IMR-90 (cell line): ENCODE measurements around the gene ZNF813. TPM values are rescaled to one million over a fixed set of nuclear protein-coding genes. Genes with fewer than 3 reads are reported as not detected.
A peak's percentile ranks its signal among the peaks of the same experiment; 100 is the strongest.
"Not testable (repeated sequence)": the region's sequence is repeated elsewhere in the genome, so short reads cannot be mapped to it uniquely, and the experiment has no call there.

Source experiments
- ATAC-seq: fragments of 200-7000 bp; cut with Tn5 transposase; 2 replicates; pipeline ENCODE4 v1.9.1; 2020; ENCODE audit warnings: low read depth, mild to moderate bottlenecking, moderate library complexity
- BruUV-seq: library from RNA; stranded (reverse); fragments of 400-500 nt; replicated peaks from 2 replicates; lab custom pipeline; 2021; lab: Mats Ljungman, UMichigan
- CTCF ChIA-PET: fragments of 300-600 bp; formaldehyde crosslinking; extraction: SDS; loops from one replicate; lab custom pipeline; 2021; ENCODE audit warnings: antibody characterized with exemption; lab: Yijun Ruan, JAX
- POLR2A ChIA-PET: fragments of 300-600 bp; sonication (Branson Sonifier 250); formaldehyde crosslinking; loops from one replicate; lab custom pipeline; 2022; ENCODE audit warnings: antibody characterized with exemption; ENCODE audit not compliant: unreplicated experiment; lab: Charles Lee
- DNase-seq: peaks from one replicate; pipeline ENCODE4 v3.0.0; 2013
- H2AFZ ChIP-seq: replicated peaks from 2 replicates; pipeline ENCODE3; 2013; ENCODE audit warnings: low read length, mild to moderate bottlenecking; ENCODE audit not compliant: poor library complexity
- H2AK5ac ChIP-seq: 2 replicates; pipeline ENCODE4 v1.6.1; 2013; ENCODE audit warnings: low read depth, low read length, inconsistent platforms
- H2AK9ac ChIP-seq: replicated peaks from 2 replicates; pipeline ENCODE3; 2013; ENCODE audit warnings: mild to moderate bottlenecking, low read depth, low read length, moderate library complexity; ENCODE audit not compliant: poor library complexity
- H2BK120ac ChIP-seq: 2 replicates; pipeline ENCODE4 v1.6.1; 2013; ENCODE audit warnings: low read depth, low read length, inconsistent platforms
- H2BK15ac ChIP-seq: 3 replicates; pipeline ENCODE4 v1.6.1; 2013; ENCODE audit warnings: low read depth, low read length, inconsistent platforms
- H2BK20ac ChIP-seq: 2 replicates; pipeline ENCODE4 v1.6.1; 2013; ENCODE audit warnings: low read depth, mild to moderate bottlenecking, inconsistent platforms, low read length, moderate library complexity
- H2BK5ac ChIP-seq: 2 replicates; pipeline ENCODE4 v1.6.1; 2013; ENCODE audit warnings: mild to moderate bottlenecking, low read depth, low read length, inconsistent platforms; ENCODE audit not compliant: poor library complexity, severe bottlenecking
- H3K14ac ChIP-seq: replicated peaks from 2 replicates; pipeline ENCODE4 v1.6.1; 2013; ENCODE audit warnings: low read depth, low read length, inconsistent platforms
- H3K18ac ChIP-seq: 2 replicates; pipeline ENCODE4 v1.6.1; 2013; ENCODE audit warnings: low read depth, low read length, control low read depth
- H3K23ac ChIP-seq: 2 replicates; pipeline ENCODE4 v1.6.1; 2013; ENCODE audit warnings: low read depth, low read length, inconsistent platforms
- H3K27ac ChIP-seq: 2 replicates; pipeline ENCODE4 v1.5.1; 2013; ENCODE audit warnings: mild to moderate bottlenecking, control low read depth, low read length; ENCODE audit not compliant: insufficient read depth
- H3K27me3 ChIP-seq: 2 replicates; pipeline ENCODE4 v1.6.1; 2013; ENCODE audit warnings: low read length; ENCODE audit not compliant: control insufficient read depth, insufficient read depth
- H3K36me3 ChIP-seq: 2 replicates; pipeline ENCODE4 v1.6.1; 2013; ENCODE audit warnings: low read length, mixed read lengths; ENCODE audit not compliant: control insufficient read depth, insufficient read depth
- H3K4ac ChIP-seq: 2 replicates; pipeline ENCODE4 v1.6.1; 2013; ENCODE audit warnings: low read depth, low read length, inconsistent platforms
- H3K4me1 ChIP-seq: 2 replicates; pipeline ENCODE4 v1.6.1; 2013; ENCODE audit warnings: low read length, mixed read lengths; ENCODE audit not compliant: control insufficient read depth, insufficient read depth
- H3K4me2 ChIP-seq: 2 replicates; pipeline ENCODE4 v1.6.1; 2013; ENCODE audit warnings: low read depth, mild to moderate bottlenecking, control low read depth, low read length, moderate library complexity
- H3K4me3 ChIP-seq: 2 replicates; pipeline ENCODE4 v1.5.1; 2013; ENCODE audit warnings: low read depth, mild to moderate bottlenecking, control low read depth, low read length, moderate library complexity; ENCODE audit not compliant: insufficient read depth
- H3K56ac ChIP-seq: 2 replicates; pipeline ENCODE4 v1.6.1; 2013; ENCODE audit warnings: low read length, inconsistent platforms; ENCODE audit not compliant: insufficient read depth; ENCODE audit errors: extremely low read depth
- H3K79me1 ChIP-seq, 2 experiments: 2 replicates each; pipeline ENCODE4 v1.6.1; 2013; ENCODE audit warnings: low read length in 2 of 2, inconsistent platforms in 1 of 2, low read depth in 1 of 2
- H3K9ac ChIP-seq: 2 replicates; pipeline ENCODE4 v1.6.1; 2013; ENCODE audit warnings: low read depth, low read length, control low read depth
- H3K9me1 ChIP-seq: 2 replicates; pipeline ENCODE4 v1.6.1; 2013; ENCODE audit warnings: low read length, inconsistent platforms; ENCODE audit not compliant: insufficient read depth
- H3K9me3 ChIP-seq: 2 replicates; pipeline ENCODE4 v1.6.1; 2013; ENCODE audit warnings: low read length; ENCODE audit not compliant: control insufficient read depth, insufficient read depth
- H4K20me1 ChIP-seq: 2 replicates; pipeline ENCODE4 v1.6.1; 2013; ENCODE audit warnings: low read length, inconsistent platforms; ENCODE audit not compliant: insufficient read depth
- H4K5ac ChIP-seq: 2 replicates; pipeline ENCODE4 v1.6.1; 2013; ENCODE audit warnings: mild to moderate bottlenecking, low read depth, low read length, control low read depth
- H4K8ac ChIP-seq, 2 experiments: 2 replicates each; pipeline ENCODE4 v1.6.1; 2013; ENCODE audit warnings: low read depth in 2 of 2, low read length in 2 of 2, control low read depth in 1 of 2, inconsistent platforms in 1 of 2
- H4K91ac ChIP-seq: 2 replicates; pipeline ENCODE4 v1.6.1; 2013; ENCODE audit warnings: low read depth, low read length, inconsistent platforms; ENCODE audit not compliant: insufficient read depth
- WGBS, 2 experiments: methylation state at CpG; one replicate each; pipeline versions ENCODE4 v1.1.5 to v1.1.7; 2013; ENCODE audit warnings: missing lambda C conversion rate in 2 of 2; ENCODE audit not compliant: insufficient read length in 1 of 2; ENCODE audit errors: extremely low coverage in 2 of 2; 5-methylcytosine and 5-hydroxymethylcytosine counted together
- dilution Hi-C: fragments of 300-500 bp; cut with HindIII; formaldehyde crosslinking; loops from one replicate; pipeline ENCODE4 v1.14.3; 2018; ENCODE audit warnings: low sequenced_read_pairs; ENCODE audit not compliant: unreplicated experiment
- in situ Hi-C: fragments of 300-500 bp; cut with MboI; formaldehyde crosslinking; loops from 3 replicates; pipeline ENCODE4 v1.14.3; 2019; ENCODE audit warnings: low sequenced_read_pairs, inconsistent platforms, mixed read lengths
- intact Hi-C: fragments of 100-400 bp; cut with micrococcal nuclease; formaldehyde crosslinking; loops from 2 replicates; pipeline ENCODE4 v1.10.0; 2022
- polyA plus RNA-seq, 3 experiments: library from polyadenylated mRNA; depleted of rRNA; stranded (reverse); fragments of >200 nt; gene quantifications; 2 replicates each; pipeline ENCODE4 v1.2.3, GENCODE V29; 2012; ENCODE audit warnings: low replicate concordance in 1 of 3
- total RNA-seq: library from RNA; depleted of rRNA; stranded (reverse); fragments of >200 nt; gene quantifications from 2 replicates; pipeline ENCODE4 v1.2.3, GENCODE V29; 2012

ZNF813 gene
- total and polyA plus RNA-seq, 2 of the 4 experiments (the other 2 are of a cell fraction): 0.82 to 3.4 TPM

GRCh38 chr19:53420520-53421315, 46.8 kb upstream of the ZNF813 start:
- dilution Hi-C loops: not testable (repeated sequence)

More at GRCh38 chr19:53420520-53421315, 46.8 kb upstream of the ZNF813 start:
- H2AFZ ChIP-seq, H3K4me1 ChIP-seq, H3K4ac ChIP-seq, H3K9me1 ChIP-seq, CTCF ChIA-PET, H3K4me3 ChIP-seq, H3K79me1 ChIP-seq, H3K36me3 ChIP-seq, in situ Hi-C loops, DNase-seq, H2AK5ac ChIP-seq, H4K20me1 ChIP-seq, H3K14ac ChIP-seq, H3K9me3 ChIP-seq, H3K18ac ChIP-seq, H4K91ac ChIP-seq, H2BK15ac ChIP-seq, ATAC-seq, H3K4me2 ChIP-seq, POLR2A ChIA-PET, H2BK20ac ChIP-seq, H2BK5ac ChIP-seq, H2BK120ac ChIP-seq, H3K9ac ChIP-seq, H3K27ac ChIP-seq, H4K8ac ChIP-seq, H2AK9ac ChIP-seq, H4K5ac ChIP-seq, H3K27me3 ChIP-seq, H3K23ac ChIP-seq, H3K56ac ChIP-seq: not testable (repeated sequence)
- intact Hi-C loops: loop anchor here (10.0 kb wide), 1 partner anchor 226 kb away; the partner anchor contains the start of gene ZNF665
- WGBS, 2 experiments: no CpG with 5 or more reads among the region's 11 CpGs
- TSS peak; percentile 16 for BruUV-seq
